ENCODE measurements around the gene PODN.
A peak's percentile ranks its signal among the peaks of the same experiment; 100 is the strongest.

The PODN gene

GRCh38 chr1:53062708-53063591 is 937 bp downstream of the PODN start:
- no peak for TF ChIP-seq CTCF (IDR thresholded peaks at IDR 0.05)
- Histone ChIP-seq H3K27me3 (peaks cover 0 to 8% of the 10 kb centered on the region in 2 donors), H3K27ac (peak overlapping the region; percentile 68 to 72), H3K4me3 (peak overlapping the region; percentile 64 to 70), H3K36me3 (no peaks in the 10 kb centered on the region), H3K4me1 (peaks cover 0 to 25% (median 22%) of the 10 kb centered on the region in 4 donors), H3K9me3 (no peaks in the 10 kb centered on the region)
- intact Hi-C loops (cut with DNase I; ENCODE audit: low total_unique reads) = no loop called here
- peak in 1 of 2 donors; percentile 65 for DNase-seq

DNA sequence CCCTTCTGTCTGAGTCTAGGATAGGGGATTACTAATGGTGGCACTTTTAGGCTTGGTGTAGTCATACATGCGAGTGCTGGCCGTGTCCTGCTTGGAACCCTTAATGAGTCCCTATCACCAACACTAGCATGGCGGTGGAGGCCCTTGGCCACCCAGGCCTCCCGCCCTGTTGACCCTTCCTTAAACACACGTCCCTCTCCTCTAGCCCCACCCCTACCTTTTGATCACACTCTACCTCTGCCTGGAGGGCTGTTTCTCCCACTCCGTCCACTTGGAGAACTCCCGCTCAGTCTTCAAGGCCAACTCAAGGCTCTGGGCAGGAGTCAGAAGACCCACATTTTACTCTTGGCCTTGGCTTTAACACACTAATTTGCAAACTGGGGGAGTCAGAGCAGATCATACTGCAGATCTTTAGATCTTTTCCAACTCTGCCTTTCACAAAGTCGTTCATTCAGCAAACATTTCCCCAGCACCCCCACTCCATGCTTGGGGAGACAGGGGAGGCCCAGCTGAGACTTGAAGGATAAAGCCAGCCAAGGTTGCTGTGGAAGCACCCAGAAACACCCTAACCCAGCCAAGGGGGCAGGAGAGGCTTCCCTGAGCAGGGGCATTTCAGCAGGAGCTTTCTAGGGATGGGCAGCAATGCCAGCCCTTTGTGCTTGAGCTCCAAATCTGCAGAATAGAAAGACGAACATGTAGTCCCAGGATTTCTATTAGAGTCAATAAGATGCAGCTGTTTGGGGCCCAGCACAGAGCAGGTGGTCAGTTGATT is 1.9 kb downstream of the PODN start:
- no peak overlapping the region for H3K27ac ChIP-seq

GRCh38 chr1:53065391-53065790 is 3.4 kb downstream of the PODN start:
- TF ChIP-seq CTCF (IDR thresholded peaks at IDR 0.05) = no peak
- Histone ChIP-seq H3K36me3 (peaks cover 0 to 6% (median 4%) of the 10 kb centered on the region in 3 donors), H3K27me3 (peaks cover 0 to 8% of the 10 kb centered on the region in 2 donors), H3K4me3 (no peak overlapping the region), H3K9me3 (no peaks in the 10 kb centered on the region), H3K27ac (no peak overlapping the region), H3K4me1 (peaks cover 0 to 23% (median 21%) of the 10 kb centered on the region in 4 donors)
- peak in 1 of 2 donors; percentile 16 for DNase-seq
- intact Hi-C loops (cut with DNase I; ENCODE audit: low total_unique reads) = no loop called here

More for the DNA sequence above, 1.9 kb downstream of the PODN start:
- intact Hi-C loops (cut with DNase I; ENCODE audit: low total_unique reads) = no loop called here
- H3K4me3 ChIP-seq = peak overlapping the region; percentile 64 to 70
- TF ChIP-seq CTCF (IDR thresholded peaks at IDR 0.05) = no peak
- peak in 1 of 2 donors; percentile 17 for DNase-seq
- H3K9me3 ChIP-seq = no peaks in the 10 kb centered on the region
- H3K4me1 ChIP-seq = peaks cover 0 to 23% (median 21%) of the 10 kb centered on the region in 4 donors
- peaks cover 0 to 8% of the 10 kb centered on the region in 2 donors for H3K27me3 ChIP-seq
- H3K36me3 ChIP-seq = no peaks in the 10 kb centered on the region

DNA sequence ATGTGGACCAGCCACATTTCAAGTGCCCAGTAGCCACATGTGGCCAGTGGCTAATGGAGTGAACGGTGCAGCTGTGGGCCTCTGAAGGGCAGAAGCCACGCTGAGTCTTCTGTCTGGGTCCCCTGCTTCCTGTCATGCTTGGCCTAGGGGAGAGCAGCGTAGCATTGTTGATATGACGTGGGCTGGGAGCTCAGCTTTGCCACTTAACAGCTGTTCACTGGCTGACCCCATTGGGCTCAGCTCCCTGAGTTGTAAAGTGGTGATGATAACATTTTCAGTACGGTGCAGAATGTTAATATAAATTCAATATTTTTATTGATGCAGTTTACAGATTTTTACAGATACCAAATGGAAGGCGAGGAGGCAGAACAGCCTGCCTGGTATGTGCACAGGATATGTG is 4.5 kb downstream of the PODN start:
- H3K4me3 ChIP-seq = no peak overlapping the region
- H3K36me3 ChIP-seq = peaks cover 0 to 17% (median 4%) of the 10 kb centered on the region in 3 donors
- H3K27me3 ChIP-seq = peaks cover 0 to 8% of the 10 kb centered on the region in 2 donors
- H3K9me3 ChIP-seq = no peaks in the 10 kb centered on the region
- peaks cover 0 to 19% (median 15%) of the 10 kb centered on the region in 4 donors for H3K4me1 ChIP-seq
- intact Hi-C loops (cut with DNase I; ENCODE audit: low total_unique reads) = no loop called here
- H3K27ac ChIP-seq = no peak overlapping the region
- TF ChIP-seq CTCF (IDR thresholded peaks at IDR 0.05) = no peak
- peak in 1 of 2 donors; percentile 17 for DNase-seq

DNA sequence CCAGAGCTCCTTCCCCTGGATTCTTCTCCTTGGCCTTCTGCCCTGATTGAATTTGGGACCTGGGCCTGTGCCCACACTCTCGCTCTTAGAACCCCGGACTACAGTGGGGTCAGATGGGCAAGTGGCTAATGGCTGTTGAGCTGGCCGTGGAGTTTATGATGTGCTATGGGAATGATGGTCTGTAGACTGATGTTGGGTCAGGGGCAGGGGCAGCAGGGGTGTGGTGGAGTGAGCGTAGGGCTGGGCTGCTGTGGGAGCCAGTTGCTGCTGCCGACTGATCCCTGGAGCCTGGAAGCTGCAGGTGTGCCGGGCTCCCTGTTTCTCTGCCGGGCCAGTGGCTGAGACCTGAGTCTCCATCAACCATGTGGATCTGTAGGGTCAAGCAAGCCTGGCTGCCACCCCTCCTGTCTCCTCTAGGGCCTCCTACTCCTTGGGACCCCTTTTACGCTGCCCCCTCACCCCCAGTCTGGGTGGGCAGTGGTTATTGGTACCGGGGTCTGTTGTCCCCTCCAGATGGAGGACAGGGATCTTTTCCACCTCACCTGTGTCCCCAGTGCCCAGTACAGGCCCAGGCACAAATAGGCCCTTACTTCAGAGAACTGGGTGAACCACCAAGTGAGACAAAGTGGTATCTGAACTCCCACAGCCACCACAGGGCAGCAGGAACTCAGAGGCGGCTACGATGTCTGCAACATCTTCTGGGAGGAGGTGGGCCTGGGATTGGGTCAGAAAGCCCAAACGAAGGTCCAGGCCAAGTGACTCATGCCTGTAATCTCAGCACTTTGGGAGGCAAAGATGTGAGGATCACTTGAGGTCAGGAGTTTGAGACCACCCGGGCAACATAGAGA is 5.1 kb downstream of the PODN start:
- peak in 1 of 2 donors; percentile 26 for DNase-seq
- Histone ChIP-seq H3K36me3 (peaks cover 0 to 18% (median 4%) of the 10 kb centered on the region in 3 donors), H3K4me1 (peaks cover 0 to 13% (median 11%) of the 10 kb centered on the region in 4 donors), H3K27me3 (peaks cover 0 to 7% of the 10 kb centered on the region in 2 donors), H3K4me3 (no peak overlapping the region), H3K27ac (no peak overlapping the region), H3K9me3 (no peaks in the 10 kb centered on the region)
- no peak for TF ChIP-seq CTCF (IDR thresholded peaks at IDR 0.05)
- intact Hi-C loops (cut with DNase I; ENCODE audit: low total_unique reads) = no loop called here
